ENCODE results near the gene LRP1B.

LRP1B gene

DNA sequence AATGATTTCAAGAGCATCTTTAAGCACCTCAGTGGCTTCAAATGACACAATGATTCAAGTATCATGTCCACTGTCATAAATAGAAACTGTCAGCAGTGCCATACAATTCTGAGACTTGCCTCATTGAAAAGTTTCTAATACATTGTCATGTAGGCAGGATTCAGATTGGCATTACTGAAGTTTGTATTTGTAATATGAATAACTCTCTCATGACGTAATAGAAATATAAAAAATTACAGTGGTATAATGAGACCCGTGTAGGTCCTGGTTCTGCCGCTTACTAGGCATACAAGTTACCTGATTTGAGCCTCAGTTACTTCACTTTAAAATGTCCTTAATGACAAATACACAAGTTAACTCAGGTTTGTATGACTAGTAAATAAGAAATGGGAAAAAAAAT, 1814.5 kb downstream of the LRP1B start:
- H3K27ac Mint-ChIP-seq, result no peak overlapping the region
- H3K36me3 Mint-ChIP-seq (ENCODE audit: low read depth), result no peaks in the 10 kb centered on the region
- no peaks in the 10 kb centered on the region for H3K27me3 Mint-ChIP-seq (ENCODE audit: low read depth)
- no peaks in the 10 kb centered on the region for H3K9me3 Mint-ChIP-seq
- no peaks in the 10 kb centered on the region for H3K4me1 Mint-ChIP-seq
- TF ChIP-seq, protein P1, sequence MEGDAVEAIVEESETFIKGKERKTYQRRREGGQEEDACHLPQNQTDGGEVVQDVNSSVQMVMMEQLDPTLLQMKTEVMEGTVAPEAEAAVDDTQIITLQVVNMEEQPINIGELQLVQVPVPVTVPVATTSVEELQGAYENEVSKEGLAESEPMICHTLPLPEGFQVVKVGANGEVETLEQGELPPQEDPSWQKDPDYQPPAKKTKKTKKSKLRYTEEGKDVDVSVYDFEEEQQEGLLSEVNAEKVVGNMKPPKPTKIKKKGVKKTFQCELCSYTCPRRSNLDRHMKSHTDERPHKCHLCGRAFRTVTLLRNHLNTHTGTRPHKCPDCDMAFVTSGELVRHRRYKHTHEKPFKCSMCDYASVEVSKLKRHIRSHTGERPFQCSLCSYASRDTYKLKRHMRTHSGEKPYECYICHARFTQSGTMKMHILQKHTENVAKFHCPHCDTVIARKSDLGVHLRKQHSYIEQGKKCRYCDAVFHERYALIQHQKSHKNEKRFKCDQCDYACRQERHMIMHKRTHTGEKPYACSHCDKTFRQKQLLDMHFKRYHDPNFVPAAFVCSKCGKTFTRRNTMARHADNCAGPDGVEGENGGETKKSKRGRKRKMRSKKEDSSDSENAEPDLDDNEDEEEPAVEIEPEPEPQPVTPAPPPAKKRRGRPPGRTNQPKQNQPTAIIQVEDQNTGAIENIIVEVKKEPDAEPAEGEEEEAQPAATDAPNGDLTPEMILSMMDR (IDR thresholded peaks at IDR 0.05; ENCODE audit: unreplicated experiment in 3 of 3), result no peak
- H3K4me3 Mint-ChIP-seq, result no peak overlapping the region

DNA sequence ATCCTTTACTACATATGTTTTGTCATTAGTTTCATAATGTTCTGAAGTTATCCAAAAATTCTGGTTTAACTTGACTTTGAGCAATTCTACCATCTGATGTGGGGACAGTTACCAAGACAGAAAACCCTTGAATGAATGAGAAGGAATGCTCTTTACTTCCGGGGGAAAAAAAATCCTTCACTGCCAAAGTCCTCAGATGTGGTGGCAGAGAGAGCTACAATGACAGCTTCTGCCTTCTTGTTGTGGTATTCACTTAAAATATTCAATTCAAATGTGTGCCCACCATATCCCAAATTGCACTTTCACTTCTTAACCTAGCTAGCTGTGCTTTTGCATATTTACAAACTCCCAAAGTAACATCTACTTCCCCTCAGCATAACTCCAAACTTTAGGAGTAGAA, 1818.9 kb downstream of the LRP1B start:
- Mint-ChIP-seq H3K27ac (no peak overlapping the region), H3K4me1 (no peaks in the 10 kb centered on the region), H3K4me3 (no peak overlapping the region), H3K27me3 (ENCODE audit: low read depth) (no peaks in the 10 kb centered on the region), H3K36me3 (ENCODE audit: low read depth) (no peaks in the 10 kb centered on the region), H3K9me3 (no peaks in the 10 kb centered on the region)
- TF ChIP-seq, protein P1 (IDR thresholded peaks at IDR 0.05; ENCODE audit: unreplicated experiment in 3 of 3), result no peak

DNA sequence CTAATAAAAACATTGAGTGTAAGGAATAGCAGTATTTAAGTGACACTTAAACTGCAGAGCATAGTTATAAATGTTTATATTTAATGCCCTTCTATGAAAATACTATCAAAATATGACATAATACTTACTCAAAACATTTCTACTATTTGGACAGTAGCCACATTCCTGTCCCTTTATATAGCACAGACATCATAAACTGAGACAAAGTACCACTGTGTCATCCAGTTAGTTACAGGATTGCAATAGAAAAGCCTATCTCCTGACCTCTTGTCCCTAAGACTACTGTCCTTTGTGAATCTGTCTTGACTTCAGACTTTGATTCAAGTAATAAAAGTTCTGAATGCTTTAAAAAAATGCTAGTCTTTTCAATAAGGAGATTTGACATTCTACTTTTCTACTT, 1822.1 kb downstream of the LRP1B start:
- TF ChIP-seq, protein P1 (IDR thresholded peaks at IDR 0.05; ENCODE audit: unreplicated experiment in 3 of 3), result no peak
- Mint-ChIP-seq H3K4me1 (no peaks in the 10 kb centered on the region), H3K27me3 (ENCODE audit: low read depth) (no peaks in the 10 kb centered on the region), H3K4me3 (no peak overlapping the region), H3K9me3 (peaks cover 8% of the 10 kb centered on the region), H3K27ac (no peak overlapping the region), H3K36me3 (ENCODE audit: low read depth) (peaks cover 5% of the 10 kb centered on the region)

DNA sequence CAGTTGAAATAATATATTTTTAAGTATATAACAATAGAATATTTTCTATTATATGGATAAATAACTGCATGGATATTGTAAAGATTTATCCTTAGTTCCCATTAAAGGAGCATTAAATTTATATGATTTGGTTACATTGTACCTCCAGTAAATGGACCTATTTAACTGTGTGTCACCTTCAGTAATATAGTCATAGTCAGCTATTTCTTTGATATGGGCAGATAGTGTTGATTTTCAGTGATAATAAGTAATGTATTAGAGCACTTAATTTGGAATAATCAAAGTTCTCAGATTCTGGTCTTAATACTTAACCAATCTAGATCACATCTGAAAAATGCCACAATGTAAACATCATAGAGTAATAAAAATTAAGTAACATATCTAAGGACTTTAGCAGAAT, 1823.3 kb downstream of the LRP1B start:
- H3K27ac Mint-ChIP-seq, result no peak overlapping the region
- no peaks in the 10 kb centered on the region for H3K27me3 Mint-ChIP-seq (ENCODE audit: low read depth)
- H3K4me1 Mint-ChIP-seq, result no peaks in the 10 kb centered on the region
- peaks cover 8% of the 10 kb centered on the region for H3K9me3 Mint-ChIP-seq
- peaks cover 5% of the 10 kb centered on the region for H3K36me3 Mint-ChIP-seq (ENCODE audit: low read depth)
- TF ChIP-seq, protein P1 (IDR thresholded peaks at IDR 0.05; ENCODE audit: unreplicated experiment in 3 of 3), result no peak
- H3K4me3 Mint-ChIP-seq, result no peak overlapping the region

DNA sequence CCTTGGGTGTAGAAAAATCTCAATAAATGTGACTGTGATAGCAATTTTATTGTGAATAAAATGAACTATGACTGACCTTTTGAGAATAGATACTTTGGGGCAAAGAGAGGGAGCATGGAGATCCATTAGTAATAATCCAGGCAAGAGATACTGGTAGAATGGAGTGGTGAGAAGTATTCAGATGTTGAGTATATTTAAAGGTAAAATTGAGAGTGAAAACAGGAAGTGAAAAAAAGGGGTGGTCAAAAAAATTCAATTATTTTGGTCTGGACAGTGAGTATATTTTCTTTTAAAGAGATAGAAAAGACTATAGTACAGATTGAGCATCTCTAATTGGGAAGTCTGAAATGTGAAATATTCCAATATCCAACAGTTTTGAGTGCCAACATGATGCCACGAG, 1835.0 kb downstream of the LRP1B start:
- Mint-ChIP-seq H3K4me1 (no peaks in the 10 kb centered on the region), H3K27me3 (ENCODE audit: low read depth) (no peaks in the 10 kb centered on the region), H3K36me3 (ENCODE audit: low read depth) (peaks cover 4% of the 10 kb centered on the region), H3K9me3 (peaks cover 7% of the 10 kb centered on the region), H3K27ac (no peak overlapping the region), H3K4me3 (no peak overlapping the region)
- TF ChIP-seq, protein P1 (IDR thresholded peaks at IDR 0.05; ENCODE audit: unreplicated experiment in 3 of 3), result no peak

DNA sequence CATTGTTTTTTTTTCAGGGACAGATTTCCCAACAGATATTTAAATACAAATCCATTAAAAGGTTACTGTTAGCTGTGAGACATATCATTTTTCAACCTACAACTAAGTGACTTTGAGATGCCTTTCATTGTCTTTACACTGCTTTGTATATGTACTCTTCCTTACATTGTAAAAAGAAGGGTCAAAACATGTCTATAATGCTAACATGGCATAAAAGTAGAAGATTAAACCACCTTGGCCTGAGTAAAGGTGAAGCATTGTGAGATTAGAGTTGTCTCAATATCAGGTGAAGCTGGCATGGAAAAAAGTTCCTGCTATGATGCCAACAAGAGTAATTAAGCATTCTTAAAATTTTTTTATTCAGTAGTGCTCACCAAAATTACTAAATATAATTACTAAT, 1842.1 kb downstream of the LRP1B start:
- H3K4me3 Mint-ChIP-seq, result no peak overlapping the region
- TF ChIP-seq, protein P1 (IDR thresholded peaks at IDR 0.05; ENCODE audit: unreplicated experiment in 3 of 3), result no peak
- H3K27me3 Mint-ChIP-seq (ENCODE audit: low read depth), result no peaks in the 10 kb centered on the region
- peaks cover 3% of the 10 kb centered on the region for H3K9me3 Mint-ChIP-seq
- H3K36me3 Mint-ChIP-seq (ENCODE audit: low read depth), result peaks cover 4% of the 10 kb centered on the region
- H3K27ac Mint-ChIP-seq, result no peak overlapping the region
- no peaks in the 10 kb centered on the region for H3K4me1 Mint-ChIP-seq

Measured in nephron (organoid).